Transverse colon (tissue), 4 donors: Measurements from ENCODE around the gene SLC32A1. TPM values are rescaled to one million over a fixed set of nuclear protein-coding genes. Genes with fewer than 3 reads are reported as not detected.

Source experiments
- DNase-seq: peaks from one replicate; pipeline ENCODE4 v3.0.0-alpha.2; 2019
- H3K27ac ChIP-seq, 4 donors: fragments of 200-600 bp; sonication (generic); 2 replicates each; pipeline ENCODE4 v1.5.1; 2016 to 2018; ENCODE audit warnings: inconsistent platforms in 4 of 4
- H3K27me3 ChIP-seq: fragments of 200-600 bp; sonication (generic); 2 replicates; pipeline ENCODE4 v1.5.1; 2017; ENCODE audit warnings: inconsistent platforms
- H3K36me3 ChIP-seq, 4 donors: fragments of 200-600 bp; sonication (generic); 2 replicates each; pipeline ENCODE4 v1.5.1; 2017 to 2019; ENCODE audit warnings: inconsistent platforms in 4 of 4
- H3K4me1 ChIP-seq, 4 donors: fragments of 200-600 bp; sonication (generic); 2 replicates each; pipeline ENCODE4 v1.5.1; 2017 to 2020; ENCODE audit warnings: inconsistent platforms in 4 of 4
- H3K4me3 ChIP-seq, 4 donors: fragments of 200-600 bp; sonication (generic); 1 replicate in 1 of 4; 2 replicates in 3 of 4; pipeline versions ENCODE4 v1.5.1 to v1.6.1; 2017 to 2019; ENCODE audit warnings: inconsistent platforms in 4 of 4
- H3K9me3 ChIP-seq, 2 donors: fragments of 200-600 bp; sonication (generic); 2 replicates each; pipeline ENCODE4 v1.5.1; 2017 to 2019; ENCODE audit warnings: inconsistent platforms in 2 of 2
- CTCF ChIP-seq, 5 experiments: fragments of 200-600 bp in 3 of 5; fragments of 450-650 bp in 2 of 5; sonication (generic) in 3 of 5; IDR thresholded peaks; 1 replicate in 2 of 5; 2 replicates in 3 of 5; pipeline ENCODE4 v1.5.1; 2016 to 2017; ENCODE audit warnings: antibody characterized with exemption in 5 of 5, inconsistent platforms in 3 of 5, mild to moderate bottlenecking in 2 of 5, moderate library complexity in 1 of 5
- EP300 ChIP-seq: sonication (generic); formaldehyde crosslinking; IDR thresholded peaks from one replicate; pipeline ENCODE4 v1.6.1; 2017; ENCODE audit warnings: antibody characterized with exemption, low read depth
- POLR2A ChIP-seq: fragments of 450-650 bp; IDR thresholded peaks from one replicate; pipeline ENCODE4 v1.6.1; 2016; ENCODE audit warnings: antibody characterized with exemption, mild to moderate bottlenecking, moderate library complexity
- POLR2AphosphoS5 ChIP-seq, 3 donors: sonication (generic); formaldehyde crosslinking; IDR thresholded peaks; one replicate each; pipeline ENCODE4 v1.6.1; 2016; ENCODE audit warnings: antibody characterized with exemption in 3 of 3
- WGBS, 2 donors: methylation state at CpG; one replicate each; pipeline ENCODE4 v1.1.5; 2018; ENCODE audit warnings: low coverage in 1 of 2; 5-methylcytosine and 5-hydroxymethylcytosine counted together
- in situ Hi-C, 4 donors: fragments of 200-750 bp; cut with MboI; loops; one replicate each; pipeline versions ENCODE4 v1.15.0 to v1.15.1; 2017; ENCODE audit warnings: low sequenced_read_pairs in 3 of 4, low pct_ligation_motif_present in 1 of 4, low pct_unique_long_range_greater_than_20kb in 1 of 4
- intact Hi-C: fragments of 100-400 bp; cut with DNase I; formaldehyde crosslinking; loops from one replicate; pipeline ENCODE4 v1.15.1; 2023; ENCODE audit warnings: low total_unique reads
- small RNA-seq, 4 donors: library from RNA; depleted of rRNA; stranded (forward); fragments of <200 nt; gene quantifications; one replicate each; pipeline ENCODE3, GENCODE V24; 2016
- total RNA-seq, 4 donors: library from RNA; depleted of rRNA; stranded (reverse); fragments of >200 nt; gene quantifications; one replicate each; pipeline ENCODE4 v1.1.0, GENCODE V29; 2016

Gene SLC32A1
- total RNA-seq, 4 donors from 2014 or later, result not detected

GRCh38 chr20:38774167-38774566 is 49.9 kb downstream of the SLC32A1 start:
- no peak for TF ChIP-seq CTCF (IDR thresholded peaks at IDR 0.05)
- Histone ChIP-seq H3K27ac (no peak overlapping the region), H3K4me1 (no peaks in the 10 kb centered on the region), H3K4me3 (no peak overlapping the region), H3K9me3 (no peaks in the 10 kb centered on the region), H3K36me3 (peaks cover 0 to 38% (median 10%) of the 10 kb centered on the region in 4 donors), H3K27me3 (no peaks in the 10 kb centered on the region)
- no peak for DNase-seq
- intact Hi-C loops, result no loop called here
- WGBS, 2 donors, result 94 to 95% methylated on average over 2 of the region's 2 CpGs
- in situ Hi-C loops, result no loop called here

- DNase-seq, result no peak
- H3K27me3 ChIP-seq, result no peaks in the 10 kb centered on the region
- intact Hi-C loops, result no loop called here
- no peaks in the 10 kb centered on the region for H3K9me3 ChIP-seq
- no peak overlapping the region for H3K27ac ChIP-seq
- H3K4me1 ChIP-seq, result no peaks in the 10 kb centered on the region
- no peak overlapping the region for H3K4me3 ChIP-seq
- no peak for TF ChIP-seq EP300
- TF ChIP-seq POLR2AphosphoS5 (IDR thresholded peaks at IDR 0.05), result no peak
- TF ChIP-seq POLR2A, result no peak
- TF ChIP-seq CTCF (IDR thresholded peaks at IDR 0.05), result no peak
- peaks cover 0 to 22% (median 8%) of the 10 kb centered on the region in 4 donors for H3K36me3 ChIP-seq
- in situ Hi-C loops, result no loop called here
- WGBS, 2 donors, result 82 to 93% methylated on average over 5 to 11 of the region's 11 CpGs
Observed at GRCh38 chr20:38776363-38776762, 52.1 kb downstream of the SLC32A1 start.

Small RNAs within 50 kb of the gene (small RNA-seq; reads per million reads assigned to genes)
- gene RF00017, result 0 reads per million in 4 donors

Other genes with a start within 250 kb of the SLC32A1 start
- not detected for gene ADIG, start 143.3 kb upstream of the SLC32A1 start, total RNA-seq
- not detected for gene ARHGAP40, start 122.7 kb upstream of the SLC32A1 start, total RNA-seq
- 10 to 100 TPM in 3 of 4 donors, 1 to 10 TPM in 1; 7.2 to 21.3 (median 11.4) TPM for gene ACTR5, start 24.0 kb downstream of the SLC32A1 start, total RNA-seq
- 10 to 100 TPM in 2 of 4 donors, 1 to 10 TPM in 2; 1.8 to 11.1 (median 7.0) TPM for gene PPP1R16B, start 81.2 kb downstream of the SLC32A1 start, total RNA-seq
- gene FAM83D, start 201.9 kb downstream of the SLC32A1 start, total RNA-seq, result 10 to 100 TPM in 3 of 4 donors, 1 to 10 TPM in 1; 7.2 to 42.3 (median 19.6) TPM
- gene DHX35, start 237.9 kb downstream of the SLC32A1 start, total RNA-seq, result 10 to 100 TPM; 15.5 to 75.9 (median 17.7) TPM